ENCODE results near the gene ITGAV.
A peak's percentile ranks its signal among the peaks of the same experiment; 100 is the strongest.

ITGAV gene

GRCh38 chr2:186612555-186613440, 22.9 kb downstream of the ITGAV start:
- no peak for DNase-seq (ENCODE audit: low read depth)

GRCh38 chr2:186614373-186614772, 24.5 kb downstream of the ITGAV start:
- no peak for DNase-seq (ENCODE audit: low read depth)

GRCh38 chr2:186617148-186617547, 27.3 kb downstream of the ITGAV start:
- DNase-seq (ENCODE audit: low read depth) = no peak

GRCh38 chr2:186617771-186618170, 27.9 kb downstream of the ITGAV start:
- DNase-seq (ENCODE audit: low read depth) = no peak

- DNase-seq (ENCODE audit: low read depth) = no peak
These were observed 28.8 kb downstream of the ITGAV start for GRCh38 chr2:186618696-186619095.

GRCh38 chr2:186623084-186623483, 33.2 kb downstream of the ITGAV start:
- no peak for DNase-seq (ENCODE audit: low read depth)

GRCh38 chr2:186624276-186624675, 34.4 kb downstream of the ITGAV start:
- no peak for DNase-seq (ENCODE audit: low read depth)

- DNase-seq (ENCODE audit: low read depth) = no peak
These were observed 39.6 kb downstream of the ITGAV start for GRCh38 chr2:186629250-186629996.

GRCh38 chr2:186632417-186632816, 42.6 kb downstream of the ITGAV start:
- no peak for DNase-seq (ENCODE audit: low read depth)

GRCh38 chr2:186634701-186635100, 44.8 kb downstream of the ITGAV start:
- no peak for DNase-seq (ENCODE audit: low read depth)

- DNase-seq (ENCODE audit: low read depth) = no peak
These were observed 47.1 kb downstream of the ITGAV start for GRCh38 chr2:186636800-186637496.

GRCh38 chr2:186637497-186637800, 47.6 kb downstream of the ITGAV start:
- no peak for DNase-seq (ENCODE audit: low read depth)

- DNase-seq (ENCODE audit: low read depth) = no peak
These were observed 50.1 kb downstream of the ITGAV start for GRCh38 chr2:186639939-186640338.

GRCh38 chr2:186641132-186641806, 51.4 kb downstream of the ITGAV start:
- DNase-seq (ENCODE audit: low read depth) = no peak

- peak; percentile 83 for DNase-seq (ENCODE audit: low read depth)
These were observed 52.0 kb downstream of the ITGAV start for GRCh38 chr2:186641807-186642321.

- DNase-seq (ENCODE audit: low read depth) = no peak
These were observed 54.9 kb downstream of the ITGAV start for GRCh38 chr2:186644791-186645190.

- no peak for DNase-seq (ENCODE audit: low read depth)
These were observed 56.1 kb downstream of the ITGAV start for GRCh38 chr2:186645999-186646398.

- DNase-seq (ENCODE audit: low read depth) = peak; percentile 2
These were observed 58.3 kb downstream of the ITGAV start for GRCh38 chr2:186648130-186648529.

- DNase-seq (ENCODE audit: low read depth) = no peak
These were observed 63.7 kb downstream of the ITGAV start for GRCh38 chr2:186653511-186653910.

- no peak for DNase-seq (ENCODE audit: low read depth)
These were observed 69.5 kb downstream of the ITGAV start for GRCh38 chr2:186659383-186659782.

- DNase-seq (ENCODE audit: low read depth) = no peak
These were observed 74.7 kb downstream of the ITGAV start for GRCh38 chr2:186664385-186665043.
